Measurements from ENCODE around the gene ALKBH2. TPM values are rescaled to one million over a fixed set of nuclear protein-coding genes. Genes with fewer than 3 reads are reported as not detected.

The ALKBH2 gene
- 47.9 and 54.5 TPM in 2 replicates for total RNA-seq (2014; rRNA removed; shearing (Covaris generic))

DNA sequence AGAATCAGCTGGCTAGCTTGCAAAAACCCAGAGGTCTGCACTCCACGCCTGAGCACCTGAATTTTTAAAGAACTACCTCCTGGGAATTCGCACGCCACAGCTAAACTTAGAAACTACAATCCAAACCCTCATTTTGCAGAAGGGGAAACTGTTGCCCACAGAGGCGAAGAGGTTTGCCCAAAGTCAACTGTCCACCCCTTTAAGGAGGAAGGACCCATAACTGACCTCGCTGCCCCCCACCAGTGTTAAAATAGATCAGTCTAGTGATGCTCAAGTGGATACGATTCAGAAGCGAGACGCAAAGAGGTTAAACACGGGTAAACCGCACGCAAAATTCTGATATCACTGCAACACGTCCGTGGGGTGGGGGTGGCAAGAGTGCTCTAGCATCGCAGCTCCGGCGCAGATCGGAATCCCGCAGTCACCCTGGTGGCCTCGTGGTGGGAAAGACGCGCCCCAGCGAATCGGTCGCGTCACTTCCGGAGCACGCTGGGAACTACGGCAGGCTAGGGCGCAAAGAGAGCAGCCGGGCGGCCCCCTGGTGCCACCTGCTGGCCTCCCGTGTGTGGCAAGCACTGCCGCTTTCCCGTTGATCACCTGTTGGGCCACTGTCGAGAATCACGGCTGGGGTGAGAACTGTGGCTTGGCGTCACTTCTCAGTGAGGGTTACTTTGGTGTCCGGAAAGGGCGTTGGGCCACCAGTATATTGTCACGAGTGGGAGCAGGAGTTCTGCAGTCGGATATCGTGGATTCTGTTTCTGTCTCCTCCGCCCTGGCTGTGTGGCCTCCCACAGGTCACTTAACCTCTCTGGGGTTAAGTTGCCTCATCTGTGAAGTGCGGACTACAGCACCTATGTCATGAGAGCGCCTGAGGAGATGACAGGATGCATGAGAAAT lies at the start of gene ALKBH2:
ALKBH2 (minus strand) TSS at position 451 of the 897 bp plus-strand sequence. CDS start 686 bp downstream, outside the sequence.
- in situ Hi-C loops (cut with HindIII; ENCODE audit: low sequenced_read_pairs): no loop called here
- DNase-seq (ENCODE audit: low spot score): peak; percentile 91

DNA sequence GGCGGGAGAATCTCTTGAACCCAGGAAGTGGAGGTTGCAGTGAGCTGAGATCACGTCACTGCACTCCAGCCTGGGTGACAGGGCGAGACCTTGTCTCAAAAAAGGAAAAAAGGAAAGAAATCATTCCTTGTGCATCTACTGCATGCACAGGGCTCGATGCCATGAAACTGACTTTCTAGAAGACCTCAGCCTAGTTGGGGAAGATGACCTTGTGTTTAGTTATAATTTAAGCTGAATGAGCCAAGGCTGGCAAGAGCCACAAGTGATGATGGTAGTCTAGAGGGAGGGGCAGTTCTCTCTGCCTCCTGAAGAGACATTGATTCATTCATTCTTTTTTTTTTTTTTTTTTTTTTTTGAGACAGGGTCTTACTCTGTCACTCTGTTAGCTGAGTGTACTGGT lies 47.3 kb upstream of the ALKBH2 start:
- in situ Hi-C loops (cut with HindIII; ENCODE audit: low sequenced_read_pairs): no loop called here
- DNase-seq (ENCODE audit: low spot score): no peak

- DNase-seq (ENCODE audit: low spot score): no peak
- in situ Hi-C loops (cut with HindIII; ENCODE audit: low sequenced_read_pairs): no loop called here
These were observed 46.5 kb upstream of the ALKBH2 start for GRCh38 chr12:109139791-109140190.

DNA sequence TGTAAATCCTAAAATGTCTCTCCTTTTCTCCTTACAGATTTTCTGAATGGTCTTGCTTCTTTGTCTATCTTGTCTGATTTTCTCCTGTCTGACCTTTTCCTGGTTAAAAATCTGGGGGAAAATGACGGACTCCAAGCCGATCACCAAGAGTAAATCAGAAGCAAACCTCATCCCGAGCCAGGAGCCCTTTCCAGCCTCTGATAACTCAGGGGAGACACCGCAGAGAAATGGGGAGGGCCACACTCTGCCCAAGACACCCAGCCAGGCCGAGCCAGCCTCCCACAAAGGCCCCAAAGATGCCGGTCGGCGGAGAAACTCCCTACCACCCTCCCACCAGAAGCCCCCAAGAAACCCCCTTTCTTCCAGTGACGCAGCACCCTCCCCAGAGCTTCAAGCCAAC lies 46.1 kb upstream of the ALKBH2 start:
- in situ Hi-C loops (cut with HindIII; ENCODE audit: low sequenced_read_pairs): no loop called here

GRCh38 chr12:109137055-109137454 lies 43.8 kb upstream of the ALKBH2 start:
- DNase-seq (ENCODE audit: low spot score): no peak
- in situ Hi-C loops (cut with HindIII; ENCODE audit: low sequenced_read_pairs): no loop called here

More for the DNA sequence above, 46.1 kb upstream of the ALKBH2 start:
- no peak for DNase-seq (ENCODE audit: low spot score)

GRCh38 chr12:109134186-109134917 lies 41.1 kb upstream of the ALKBH2 start:
- in situ Hi-C loops (cut with HindIII; ENCODE audit: low sequenced_read_pairs): no loop called here
- no peak for DNase-seq (ENCODE audit: low spot score)

DNA sequence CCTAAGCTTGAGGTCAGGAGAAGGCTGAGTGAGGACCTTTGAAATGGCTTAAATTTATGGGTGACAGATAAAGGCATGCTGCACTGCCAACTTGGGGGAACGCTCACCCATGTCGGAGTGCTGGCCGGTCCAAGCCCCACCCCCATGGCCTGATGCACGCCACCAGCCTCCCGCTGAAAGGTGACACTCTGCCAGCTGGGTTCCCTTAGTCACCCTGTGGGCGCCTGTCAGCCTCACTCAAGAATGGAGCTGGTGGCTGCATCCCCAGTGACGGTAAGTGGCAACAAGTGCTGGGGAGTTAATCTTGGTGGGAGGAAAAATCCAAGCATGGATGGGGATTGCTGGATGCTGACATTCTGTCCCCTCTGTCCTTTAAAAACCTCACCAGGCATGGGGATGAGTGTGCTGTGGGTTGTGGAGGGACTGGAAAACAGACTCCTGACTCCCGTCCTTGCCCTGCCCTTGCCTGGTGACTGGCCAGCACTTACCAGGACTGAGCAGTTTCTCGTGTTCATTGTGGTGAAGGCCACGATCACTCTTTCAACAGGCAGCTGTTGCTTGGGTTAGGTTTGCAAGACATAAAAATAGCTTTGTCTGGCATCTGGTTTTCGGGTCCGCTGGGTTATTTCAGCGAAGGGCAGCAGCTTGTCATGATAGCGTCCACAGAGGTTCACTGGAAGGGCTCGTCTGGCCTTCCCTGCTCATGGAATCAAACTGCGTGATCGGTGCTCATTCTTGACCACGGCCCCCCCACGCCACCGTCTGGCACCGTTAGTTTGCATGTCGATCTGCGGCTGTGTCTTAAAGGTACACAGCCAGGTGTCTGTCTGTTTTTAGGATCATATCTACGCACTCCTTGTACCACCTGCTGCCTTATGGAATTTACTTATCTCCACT lies 38.1 kb upstream of the ALKBH2 start:
- in situ Hi-C loops (cut with HindIII; ENCODE audit: low sequenced_read_pairs): no loop called here
- no peak for DNase-seq (ENCODE audit: low spot score)

GRCh38 chr12:109130297-109131153 lies 37.3 kb upstream of the ALKBH2 start:
- in situ Hi-C loops (cut with HindIII; ENCODE audit: low sequenced_read_pairs): no loop called here
- no peak for DNase-seq (ENCODE audit: low spot score)

GRCh38 chr12:109127533-109128242 lies 34.4 kb upstream of the ALKBH2 start:
- in situ Hi-C loops (cut with HindIII; ENCODE audit: low sequenced_read_pairs): no loop called here
- DNase-seq (ENCODE audit: low spot score): no peak

- no peak for DNase-seq (ENCODE audit: low spot score)
These were observed 33.5 kb upstream of the ALKBH2 start for GRCh38 chr12:109126784-109127183.

GRCh38 chr12:109125791-109126190 lies 32.5 kb upstream of the ALKBH2 start:
- no peak for DNase-seq (ENCODE audit: low spot score)
- in situ Hi-C loops (cut with HindIII; ENCODE audit: low sequenced_read_pairs): no loop called here

More at GRCh38 chr12:109126784-109127183, 33.5 kb upstream of the ALKBH2 start:
- in situ Hi-C loops (cut with HindIII; ENCODE audit: low sequenced_read_pairs): no loop called here

GRCh38 chr12:109124878-109125648 lies 31.8 kb upstream of the ALKBH2 start:
- in situ Hi-C loops (cut with HindIII; ENCODE audit: low sequenced_read_pairs): no loop called here
- no peak for DNase-seq (ENCODE audit: low spot score)

DNA sequence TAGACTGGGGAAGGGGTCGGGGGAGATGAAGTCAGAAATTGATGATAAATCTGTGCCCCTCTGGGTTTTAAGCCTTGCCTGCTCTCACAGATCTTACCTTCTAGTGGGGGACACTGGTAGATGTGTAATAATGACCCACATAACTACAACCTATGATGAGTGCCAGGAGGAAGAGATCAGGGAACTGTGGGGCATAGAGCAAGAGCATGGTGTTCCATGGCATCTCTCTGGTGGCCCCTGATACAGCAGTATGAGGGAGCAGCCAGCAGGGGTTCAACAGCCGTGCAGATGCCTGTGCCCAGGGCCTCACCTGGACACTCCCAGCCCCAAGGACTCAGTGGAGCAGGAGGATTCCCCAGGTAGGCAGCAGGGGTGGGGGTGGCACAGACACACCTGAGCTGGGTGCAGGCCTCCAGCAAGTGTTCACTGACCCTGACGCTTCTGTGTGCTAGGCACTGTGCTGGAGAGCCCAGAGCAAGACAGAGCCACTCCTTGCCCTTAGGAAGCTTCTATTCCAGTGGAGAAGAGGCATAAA lies 28.1 kb upstream of the ALKBH2 start:
- in situ Hi-C loops (cut with HindIII; ENCODE audit: low sequenced_read_pairs): no loop called here
- no peak for DNase-seq (ENCODE audit: low spot score)

DNA sequence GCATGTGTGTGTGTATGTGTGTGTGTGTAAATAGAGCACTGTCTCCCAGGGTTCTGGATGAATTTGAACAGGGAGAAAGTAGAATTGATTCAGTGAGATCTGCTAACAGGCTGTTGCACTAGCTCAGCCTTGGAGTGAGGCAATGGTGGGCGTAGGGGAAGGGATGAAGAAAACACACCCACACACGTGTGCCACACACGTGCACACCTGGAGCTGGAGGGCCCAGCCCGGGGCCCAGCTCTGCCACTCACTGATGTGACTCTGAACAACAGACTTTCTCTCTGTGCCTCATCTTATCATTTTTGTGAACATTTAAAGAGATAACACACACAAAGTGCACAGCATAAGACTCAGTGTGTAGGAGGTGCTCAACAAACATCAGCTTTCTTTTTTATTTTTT lies 27.3 kb upstream of the ALKBH2 start:
- in situ Hi-C loops (cut with HindIII; ENCODE audit: low sequenced_read_pairs): no loop called here

GRCh38 chr12:109120095-109120494 lies 26.8 kb upstream of the ALKBH2 start:
- in situ Hi-C loops (cut with HindIII; ENCODE audit: low sequenced_read_pairs): no loop called here

More for the DNA sequence above, 27.3 kb upstream of the ALKBH2 start:
- no peak for DNase-seq (ENCODE audit: low spot score)

GRCh38 chr12:109116611-109116949 lies 23.3 kb upstream of the ALKBH2 start:
- DNase-seq (ENCODE audit: low spot score): no peak
- in situ Hi-C loops (cut with HindIII; ENCODE audit: low sequenced_read_pairs): no loop called here

More at GRCh38 chr12:109120095-109120494, 26.8 kb upstream of the ALKBH2 start:
- no peak for DNase-seq (ENCODE audit: low spot score)

Data from G401 (cell line).